ENCODE results near the gene NECTIN4. TPM values are rescaled to one million over a fixed set of nuclear protein-coding genes. Genes with fewer than 3 reads are reported as not detected.
"Not testable (repeated sequence)": the region's sequence is repeated elsewhere in the genome, so short reads cannot be mapped to it uniquely, and the experiment has no call there.

The NECTIN4 gene
- total and polyA plus RNA-seq, 8 donors, result 5.6 to 11.2 (median 9.3) TPM

DNA sequence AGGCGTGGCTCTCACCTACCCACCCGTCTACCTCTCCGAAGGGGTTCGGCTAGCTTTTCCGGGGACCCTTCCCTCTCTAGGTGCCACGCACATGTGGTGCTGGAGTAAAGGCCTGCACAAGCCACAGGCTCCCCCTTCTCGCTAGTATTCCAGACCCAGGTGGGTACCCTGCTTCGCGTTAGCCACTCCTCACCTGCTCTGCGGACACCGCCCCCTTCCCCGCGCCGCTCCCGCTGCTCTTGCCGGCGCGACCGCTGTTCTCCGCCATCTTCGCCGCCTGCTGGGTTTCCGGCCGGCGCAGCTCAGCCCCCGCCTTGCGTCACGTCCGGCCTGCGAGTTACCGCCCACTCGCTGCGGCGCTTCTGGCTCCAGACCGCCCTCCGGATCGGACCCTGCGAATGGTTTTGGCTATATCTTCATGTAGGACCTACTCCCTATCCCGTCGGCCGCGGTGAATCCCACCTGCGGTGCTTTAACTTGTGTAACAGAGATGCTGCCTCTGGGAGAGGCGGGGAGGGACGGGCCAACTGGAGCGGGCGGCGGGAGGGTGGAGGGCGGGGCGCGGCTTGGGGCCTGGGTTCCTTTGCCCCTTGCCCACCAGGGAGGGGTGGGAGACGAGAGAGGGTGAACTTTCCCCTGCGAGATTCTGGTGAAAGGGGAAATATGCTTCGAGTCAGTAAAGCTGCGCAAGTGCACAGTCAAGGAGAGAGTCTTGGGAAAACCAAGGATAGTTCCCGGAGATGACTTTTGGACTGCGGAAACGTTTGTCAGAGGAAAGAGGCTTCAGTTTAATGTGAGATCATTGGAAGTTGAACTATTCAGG, 28.6 kb upstream of the NECTIN4 start, which contains the start of the genes NIT1 and PFDN2:
NIT1 (plus strand) TSS at position 347 of the 823 bp plus-strand sequence; CDS start at position 419, 72 bp downstream.
PFDN2 (minus strand) TSS at position 279 of the 823 bp plus-strand sequence; CDS start at position 268, 11 bp downstream.
- peak; percentile 94 for ATAC-seq
- peaks cover 0 to 33% of the 10 kb centered on the region in 2 donors for H3K36me3 ChIP-seq
- TF ChIP-seq, protein P1, sequence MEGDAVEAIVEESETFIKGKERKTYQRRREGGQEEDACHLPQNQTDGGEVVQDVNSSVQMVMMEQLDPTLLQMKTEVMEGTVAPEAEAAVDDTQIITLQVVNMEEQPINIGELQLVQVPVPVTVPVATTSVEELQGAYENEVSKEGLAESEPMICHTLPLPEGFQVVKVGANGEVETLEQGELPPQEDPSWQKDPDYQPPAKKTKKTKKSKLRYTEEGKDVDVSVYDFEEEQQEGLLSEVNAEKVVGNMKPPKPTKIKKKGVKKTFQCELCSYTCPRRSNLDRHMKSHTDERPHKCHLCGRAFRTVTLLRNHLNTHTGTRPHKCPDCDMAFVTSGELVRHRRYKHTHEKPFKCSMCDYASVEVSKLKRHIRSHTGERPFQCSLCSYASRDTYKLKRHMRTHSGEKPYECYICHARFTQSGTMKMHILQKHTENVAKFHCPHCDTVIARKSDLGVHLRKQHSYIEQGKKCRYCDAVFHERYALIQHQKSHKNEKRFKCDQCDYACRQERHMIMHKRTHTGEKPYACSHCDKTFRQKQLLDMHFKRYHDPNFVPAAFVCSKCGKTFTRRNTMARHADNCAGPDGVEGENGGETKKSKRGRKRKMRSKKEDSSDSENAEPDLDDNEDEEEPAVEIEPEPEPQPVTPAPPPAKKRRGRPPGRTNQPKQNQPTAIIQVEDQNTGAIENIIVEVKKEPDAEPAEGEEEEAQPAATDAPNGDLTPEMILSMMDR (IDR thresholded peaks at IDR 0.05), result no peak
- intact Hi-C loops (cut with DNase I), result no loop called here
- H3K4me3 ChIP-seq, result peak within 1 kb of the TSS; percentile 92 to 98
- peak within 1 kb of the TSS; percentile 90 to 91 for H3K27ac ChIP-seq
- no peaks in the 10 kb centered on the region for H3K9me3 ChIP-seq
- H3K4me1 ChIP-seq, result peaks cover 26 to 90% of the 10 kb centered on the region in 2 donors
- H3K27me3 ChIP-seq, result no peaks in the 10 kb centered on the region
- DNase-seq, result peak; percentile 88 to 96 (median 90)

DNA sequence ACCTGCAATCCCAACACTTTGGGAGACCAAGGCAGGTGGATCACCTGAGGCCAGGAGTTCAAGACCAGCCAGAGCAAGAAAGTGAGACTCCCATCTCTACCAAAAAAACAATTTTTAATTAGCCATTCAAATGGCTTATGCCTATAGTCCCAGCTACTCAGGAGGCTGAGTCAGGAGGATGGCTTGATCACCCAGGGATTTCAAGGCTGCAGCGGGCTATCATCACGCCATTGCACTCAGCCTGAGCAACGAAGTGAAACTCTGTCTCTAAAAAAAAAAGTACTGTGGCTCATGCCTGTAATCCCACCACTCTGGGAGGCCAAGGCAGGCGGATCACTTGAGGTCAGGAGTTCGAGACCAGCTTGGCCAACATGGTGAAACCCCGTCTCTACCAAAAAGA, 26.6 kb upstream of the NECTIN4 start:
- ATAC-seq; H3K9me3 ChIP-seq; H3K27ac ChIP-seq; DNase-seq; H3K27me3 ChIP-seq; intact Hi-C loops (cut with DNase I): not testable (repeated sequence)
- Histone ChIP-seq H3K4me1 (peaks cover 26 to 89% of the 10 kb centered on the region in 2 donors), H3K36me3 (peaks cover 0 to 13% of the 10 kb centered on the region in 2 donors), H3K4me3 (peak overlapping the region in 1 of 2 donors; percentile 92)

DNA sequence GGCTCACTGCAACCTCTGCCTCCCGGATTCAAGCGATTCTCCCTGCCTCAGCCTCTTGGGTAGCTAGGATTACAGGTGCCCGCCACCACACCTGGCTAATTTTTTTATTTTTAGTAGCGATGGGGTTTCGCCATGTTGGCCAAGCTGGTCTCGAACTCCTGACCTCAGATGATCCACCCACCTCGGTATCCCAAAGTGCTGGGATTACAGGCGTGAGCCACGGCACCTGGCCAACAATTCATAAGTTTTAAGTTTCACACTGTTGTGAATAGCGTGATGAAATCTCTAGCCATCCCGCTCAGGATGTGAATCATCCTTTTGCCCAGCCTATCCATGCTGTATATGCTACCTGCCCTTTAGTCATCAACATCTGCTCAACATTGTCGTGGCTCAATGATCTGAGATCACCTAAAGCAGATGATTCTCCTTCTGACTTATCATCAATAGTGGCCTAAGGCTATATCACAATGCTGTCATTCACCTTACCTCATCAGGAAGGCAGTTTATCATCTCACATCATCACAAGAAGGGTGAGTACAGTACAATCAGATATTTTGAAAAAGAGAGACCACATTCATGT, 25.9 kb upstream of the NECTIN4 start:
- TF ChIP-seq, protein P1 (IDR thresholded peaks at IDR 0.05), result no peak
- no peak overlapping the region for H3K27ac ChIP-seq
- intact Hi-C loops (cut with DNase I), result no loop called here
- no peaks in the 10 kb centered on the region for H3K9me3 ChIP-seq
- no peaks in the 10 kb centered on the region for H3K27me3 ChIP-seq
- H3K4me1 ChIP-seq, result peaks cover 26 to 85% of the 10 kb centered on the region in 2 donors
- ATAC-seq (no peak), DNase-seq (no peak)
- peaks cover 0 to 5% of the 10 kb centered on the region in 2 donors for H3K36me3 ChIP-seq
- no peak overlapping the region for H3K4me3 ChIP-seq

DNA sequence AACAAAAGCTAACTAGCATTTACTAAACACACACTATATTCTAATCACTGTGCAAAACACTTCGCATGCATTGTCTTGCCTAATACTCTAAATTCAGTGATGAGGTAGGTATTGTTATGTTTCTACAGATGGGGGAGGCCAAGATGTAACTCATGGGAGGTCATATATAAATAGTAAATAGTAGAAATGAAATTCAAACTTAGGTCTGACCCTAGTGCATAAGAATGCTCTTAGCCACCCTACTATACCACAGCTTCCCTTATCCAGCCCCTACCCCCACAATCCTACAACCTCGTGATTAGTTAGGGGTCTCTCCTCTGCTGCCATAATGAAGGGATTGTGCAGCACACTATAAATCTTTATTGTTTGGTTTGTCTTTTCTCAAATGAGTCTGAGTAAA, 25.2 kb upstream of the NECTIN4 start:
- DNase-seq, result no peak
- Histone ChIP-seq H3K36me3 (peaks cover 0 to 7% of the 10 kb centered on the region in 2 donors), H3K27ac (no peak overlapping the region), H3K4me3 (no peak overlapping the region), H3K27me3 (no peaks in the 10 kb centered on the region), H3K9me3 (no peaks in the 10 kb centered on the region), H3K4me1 (peaks cover 26 to 78% of the 10 kb centered on the region in 2 donors)
- intact Hi-C loops (cut with DNase I), result no loop called here
- ATAC-seq, result no peak
- TF ChIP-seq, protein P1 (IDR thresholded peaks at IDR 0.05), result no peak

DNA sequence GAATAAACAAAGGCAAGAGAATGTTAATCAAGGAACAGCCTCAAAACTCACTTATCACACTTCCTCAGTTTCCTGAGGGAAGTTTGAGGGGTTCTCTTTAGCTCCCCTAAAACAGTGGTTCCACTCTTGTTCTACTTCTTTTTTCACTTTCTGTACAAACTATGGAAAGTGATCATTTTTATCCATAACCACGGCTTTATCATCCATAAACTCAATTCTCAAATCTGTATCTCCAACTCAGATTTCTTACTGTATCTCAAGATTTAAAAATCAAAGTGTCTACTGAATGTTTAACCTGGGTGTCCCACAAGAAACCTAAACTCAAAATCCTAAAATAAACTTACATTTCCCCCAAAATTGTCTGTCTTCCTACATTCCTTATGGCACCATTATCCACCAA, 24.6 kb upstream of the NECTIN4 start:
- ATAC-seq, result no peak
- no peaks in the 10 kb centered on the region for H3K27me3 ChIP-seq
- no peak overlapping the region for H3K4me3 ChIP-seq
- H3K4me1 ChIP-seq, result peaks cover 20 to 72% of the 10 kb centered on the region in 2 donors
- DNase-seq, result no peak
- no peaks in the 10 kb centered on the region for H3K9me3 ChIP-seq
- peaks cover 0 to 9% of the 10 kb centered on the region in 2 donors for H3K36me3 ChIP-seq
- H3K27ac ChIP-seq, result no peak overlapping the region
- TF ChIP-seq, protein P1 (IDR thresholded peaks at IDR 0.05), result no peak
- intact Hi-C loops (cut with DNase I), result no loop called here
